ENCODE data around the gene COG5. TPM values are rescaled to one million over a fixed set of nuclear protein-coding genes. Genes with fewer than 3 reads are reported as not detected.

COG5 gene
- total RNA-seq, 2 experiments from 2014 or later: 40.9 to 60.2 TPM

- Histone ChIP-seq H3K4me1 (ENCODE audit: insufficient read depth, low read length, poor library complexity, severe bottlenecking) (no peaks in the 10 kb centered on the region), H3K4me2 (ENCODE audit: low read length) (no peak overlapping the region), H3K36me3 (ENCODE audit: insufficient read depth, low read length) (peaks cover 72% of the 10 kb centered on the region), H4K20me1 (ENCODE audit: insufficient read depth, low read length) (no peaks in the 10 kb centered on the region), H3K9me2 (ENCODE audit: insufficient read depth, low read length) (no peaks in the 10 kb centered on the region), H3K9me3 (ENCODE audit: low read length) (no peaks in the 10 kb centered on the region), H3K27ac (ENCODE audit: low read depth, low read length, poor library complexity, severe bottlenecking) (no peak overlapping the region), H3K79me2 (ENCODE audit: insufficient read depth, low read depth, low read length) (no peaks in the 10 kb centered on the region; the same call in 1 of the 2 replicates), H2AFZ (ENCODE audit: low read length) (no peak overlapping the region), H3K4me3 (ENCODE audit: low read depth, low read length, poor library complexity, severe bottlenecking) (no peak overlapping the region)
- no TSS peak for BruUV-seq (replicated peaks)
- intact Hi-C loops (cut with micrococcal nuclease; ENCODE audit: unreplicated experiment): no loop called here
- no peak for DNase-seq (ENCODE audit: low spot score)
- ChIA-PET POLR2A (no interaction called here), CTCF (ENCODE audit: unreplicated experiment) (no interaction called here)
- TF ChIP-seq CTCF (conservative IDR thresholded peaks at IDR 0.05; ENCODE audit: low read length) (no peak), EZH2phosphoT487 (IDR thresholded peaks at IDR 0.05; ENCODE audit: borderline replicate concordance, low read depth, low read length) (no peak)
Observed at GRCh38 chr7:107187774-107188173, 375.9 kb downstream of the COG5 start.

- no peak for DNase-seq (ENCODE audit: low spot score)
- no peak for TF ChIP-seq EZH2phosphoT487 (IDR thresholded peaks at IDR 0.05; ENCODE audit: borderline replicate concordance, low read depth, low read length)
- no peak for TF ChIP-seq CTCF (conservative IDR thresholded peaks at IDR 0.05; ENCODE audit: low read length)
- Histone ChIP-seq H3K36me3 (ENCODE audit: insufficient read depth, low read length) (peaks cover 74% of the 10 kb centered on the region), H3K9me2 (ENCODE audit: insufficient read depth, low read length) (no peaks in the 10 kb centered on the region), H3K9me3 (ENCODE audit: low read length) (no peaks in the 10 kb centered on the region), H3K79me2 (ENCODE audit: insufficient read depth, low read depth, low read length) (no peaks in the 10 kb centered on the region; the same call in 1 of the 2 replicates), H2AFZ (ENCODE audit: low read length) (no peak overlapping the region), H3K4me1 (ENCODE audit: insufficient read depth, low read length, poor library complexity, severe bottlenecking) (no peaks in the 10 kb centered on the region), H4K20me1 (ENCODE audit: insufficient read depth, low read length) (no peaks in the 10 kb centered on the region), H3K4me2 (ENCODE audit: low read length) (no peak overlapping the region), H3K27ac (ENCODE audit: low read depth, low read length, poor library complexity, severe bottlenecking) (no peak overlapping the region), H3K4me3 (ENCODE audit: low read depth, low read length, poor library complexity, severe bottlenecking) (no peak overlapping the region)
- ChIA-PET CTCF (ENCODE audit: unreplicated experiment) (no interaction called here), POLR2A (interaction anchor here (1.3 kb wide), 1 partner anchor 12 kb away, joined by 4 read pairs; no protein-coding TSS in a partner anchor)
- intact Hi-C loops (cut with micrococcal nuclease; ENCODE audit: unreplicated experiment): no loop called here
- BruUV-seq (replicated peaks): no TSS peak
Observed at GRCh38 chr7:107186240-107186639, 377.5 kb downstream of the COG5 start.

GRCh38 chr7:107185716-107186115, 378.0 kb downstream of the COG5 start:
- Histone ChIP-seq H3K4me3 (ENCODE audit: low read depth, low read length, poor library complexity, severe bottlenecking) (no peak overlapping the region), H3K4me2 (ENCODE audit: low read length) (no peak overlapping the region), H2AFZ (ENCODE audit: low read length) (no peak overlapping the region), H3K27ac (ENCODE audit: low read depth, low read length, poor library complexity, severe bottlenecking) (no peak overlapping the region), H3K79me2 (ENCODE audit: insufficient read depth, low read depth, low read length) (no peaks in the 10 kb centered on the region; the same call in 1 of the 2 replicates), H3K9me3 (ENCODE audit: low read length) (no peaks in the 10 kb centered on the region), H4K20me1 (ENCODE audit: insufficient read depth, low read length) (no peaks in the 10 kb centered on the region), H3K9me2 (ENCODE audit: insufficient read depth, low read length) (no peaks in the 10 kb centered on the region), H3K4me1 (ENCODE audit: insufficient read depth, low read length, poor library complexity, severe bottlenecking) (no peaks in the 10 kb centered on the region), H3K36me3 (ENCODE audit: insufficient read depth, low read length) (peaks cover 72% of the 10 kb centered on the region)
- ChIA-PET CTCF (ENCODE audit: unreplicated experiment) (no interaction called here), POLR2A (interaction anchor here (1.3 kb wide), 1 partner anchor 12 kb away, joined by 4 read pairs; no protein-coding TSS in a partner anchor)
- no TSS peak for BruUV-seq (replicated peaks)
- intact Hi-C loops (cut with micrococcal nuclease; ENCODE audit: unreplicated experiment): no loop called here
- no peak for DNase-seq (ENCODE audit: low spot score)
- TF ChIP-seq EZH2phosphoT487 (IDR thresholded peaks at IDR 0.05; ENCODE audit: borderline replicate concordance, low read depth, low read length): no peak
- TF ChIP-seq CTCF (conservative IDR thresholded peaks at IDR 0.05; ENCODE audit: low read length): no peak

Measured in OCI-LY7 (cell line).